PC-9 (cell line): ENCODE results near the gene CNRIP1. TPM values are rescaled to one million over a fixed set of nuclear protein-coding genes. Genes with fewer than 3 reads are reported as not detected.

ENCODE experiments used
- BruUV-seq: library from RNA; stranded (reverse); fragments of 400-500 nt; replicated peaks from 2 replicates; lab custom pipeline; 2021; lab: Mats Ljungman, UMichigan
- CTCF ChIA-PET: fragments of 300-600 bp; sonication (Branson Sonifier 250); formaldehyde crosslinking; loops from one replicate; lab custom pipeline; 2022; ENCODE audit warnings: antibody characterized with exemption; lab: Charles Lee
- POLR2A ChIA-PET: fragments of 300-600 bp; sonication (Branson Sonifier 250); formaldehyde crosslinking; loops from one replicate; lab custom pipeline; 2022; ENCODE audit warnings: antibody characterized with exemption; ENCODE audit not compliant: unreplicated experiment; lab: Charles Lee
- DNase-seq, 2 experiments: peaks; one replicate each; pipeline versions ENCODE4 v3.0.0 to v3.0.0-alpha.2; 2015 to 2022; ENCODE audit warnings: mixed read lengths in 1 of 2
- H2AFZ ChIP-seq: fragments of 200-600 bp; sonication (generic); 2 replicates; pipeline ENCODE4 v1.8.1; 2017; ENCODE audit warnings: antibody characterized with exemption
- H3F3A ChIP-seq: fragments of 200-600 bp; sonication (generic); 2 replicates; pipeline ENCODE4 v1.8.1; 2017; ENCODE audit warnings: antibody characterized with exemption, mild to moderate bottlenecking, low read depth; ENCODE audit not compliant: insufficient read depth
- H3K27ac ChIP-seq: fragments of 200-600 bp; sonication (generic); 2 replicates; pipeline ENCODE4 v1.6.1; 2016; ENCODE audit warnings: mixed run types
- H3K27me3 ChIP-seq: fragments of 200-600 bp; sonication (generic); 2 replicates; pipeline ENCODE4 v1.6.1; 2016; ENCODE audit warnings: low read depth, mixed run types; ENCODE audit not compliant: insufficient read depth
- H3K36me3 ChIP-seq: fragments of 200-600 bp; sonication (generic); 2 replicates; pipeline ENCODE4 v1.6.1; 2016; ENCODE audit warnings: low read depth, mixed run types
- H3K4me1 ChIP-seq: fragments of 200-600 bp; sonication (generic); replicated peaks from 2 replicates; pipeline ENCODE4 v1.6.1; 2016; ENCODE audit warnings: mixed run types; ENCODE audit not compliant: insufficient read depth
- H3K4me2 ChIP-seq: fragments of 200-600 bp; sonication (generic); 2 replicates; pipeline ENCODE4 v1.6.1; 2017; ENCODE audit warnings: mixed run types
- H3K4me3 ChIP-seq: fragments of 200-600 bp; sonication (generic); 2 replicates; pipeline ENCODE4 v1.6.1; 2016; ENCODE audit warnings: mixed run types
- H3K79me2 ChIP-seq: fragments of 200-600 bp; sonication (generic); 2 replicates; pipeline ENCODE4 v1.6.1; 2017; ENCODE audit warnings: low read depth, mixed run types
- H3K9me2 ChIP-seq: fragments of 200-600 bp; sonication (generic); 2 replicates; pipeline ENCODE4 v1.8.1; 2017; ENCODE audit warnings: mild to moderate bottlenecking; ENCODE audit not compliant: insufficient read depth
- H3K9me3 ChIP-seq: fragments of 200-600 bp; sonication (generic); 2 replicates; pipeline ENCODE4 v1.8.1; 2016; ENCODE audit warnings: low read depth; ENCODE audit not compliant: insufficient read depth
- H4K20me1 ChIP-seq: fragments of 200-600 bp; sonication (generic); 2 replicates; pipeline ENCODE4 v1.8.1; 2017; ENCODE audit not compliant: insufficient read depth
- CTCF ChIP-seq: fragments of 200-600 bp; sonication (generic); conservative IDR thresholded peaks from 2 replicates; pipeline ENCODE4 v1.6.1; 2017; ENCODE audit warnings: mixed run types, antibody characterized with exemption, mild to moderate bottlenecking, moderate library complexity
- EZH2 ChIP-seq: fragments of 200-600 bp; sonication (generic); IDR thresholded peaks from 2 replicates; pipeline ENCODE4 v1.8.0; 2017; ENCODE audit warnings: antibody characterized with exemption, low read depth
- intact Hi-C: fragments of 100-400 bp; cut with micrococcal nuclease; formaldehyde crosslinking; loops from one replicate; pipeline ENCODE4 v1.10.0; 2022; ENCODE audit not compliant: unreplicated experiment
- total RNA-seq: library from RNA; stranded (reverse); gene quantifications from 2 replicates; pipeline ENCODE4 v1.2.3, GENCODE V29; 2021

The CNRIP1 gene
- total RNA-seq, 1 experiment from 2014 or later, result not detected

- intact Hi-C loops, result loop anchor here (5.0 kb wide), 1 partner anchor 149 kb away; no protein-coding TSS in a partner anchor
- no TSS peak for BruUV-seq
- Histone ChIP-seq H3K9me3 (no peaks in the 10 kb centered on the region), H3K27me3 (no peaks in the 10 kb centered on the region), H3K36me3 (no peaks in the 10 kb centered on the region), H3K4me1 (no peaks in the 10 kb centered on the region), H3K4me2 (no peak overlapping the region), H3K79me2 (no peaks in the 10 kb centered on the region), H3K27ac (no peak overlapping the region), H3F3A (no peaks in the 10 kb centered on the region), H3K4me3 (no peak overlapping the region), H4K20me1 (no peaks in the 10 kb centered on the region), H2AFZ (no peak overlapping the region), H3K9me2 (no peaks in the 10 kb centered on the region)
- no peak for DNase-seq
- TF ChIP-seq CTCF (no peak), EZH2 (no peak)
- ChIA-PET CTCF (interaction anchor here (1.1 kb wide), 1 partner anchor 20 kb away, joined by 3 read pairs; no protein-coding TSS in a partner anchor), POLR2A (no interaction called here)
These were observed 26.7 kb downstream of the CNRIP1 start for GRCh38 chr2:68293024-68293423.

DNA sequence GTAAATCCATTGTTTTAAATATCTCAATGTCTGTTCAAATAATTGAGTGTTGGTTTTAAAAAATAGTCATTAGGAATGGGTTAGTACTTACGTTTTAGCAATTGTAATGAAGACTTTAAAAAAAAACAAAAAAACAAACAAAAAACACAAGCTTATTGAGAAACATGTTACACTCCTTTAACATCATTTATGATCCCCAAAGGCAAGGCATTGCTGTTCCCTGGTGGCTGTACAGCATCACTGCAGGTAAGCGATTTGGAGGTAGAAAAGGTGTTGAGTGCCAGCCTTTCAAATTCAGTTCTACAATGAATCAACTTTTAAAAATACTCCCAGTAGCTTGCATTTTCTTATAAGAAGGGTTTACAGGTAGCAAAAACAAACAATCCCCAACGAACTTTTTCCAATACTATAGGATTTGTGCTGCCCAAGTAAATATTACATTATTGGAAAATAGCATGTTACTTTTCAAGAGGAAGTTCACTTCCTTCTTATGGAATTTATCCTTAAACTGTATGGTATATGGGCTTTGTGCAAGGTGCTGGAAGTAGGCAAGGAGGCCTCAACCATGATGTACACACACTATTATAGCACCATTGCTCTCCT is 27.5 kb downstream of the CNRIP1 start:
- no peaks in the 10 kb centered on the region for H3F3A ChIP-seq
- TF ChIP-seq EZH2 (no peak), CTCF (peak; percentile 90)
- no peak overlapping the region; the same call in 1 of the 2 replicates for H3K4me2 ChIP-seq
- H3K9me2 ChIP-seq, result no peaks in the 10 kb centered on the region
- no peaks in the 10 kb centered on the region for H4K20me1 ChIP-seq
- no peaks in the 10 kb centered on the region for H3K36me3 ChIP-seq
- H3K9me3 ChIP-seq, result no peaks in the 10 kb centered on the region
- no TSS peak for BruUV-seq
- H3K27ac ChIP-seq, result no peak overlapping the region
- no peaks in the 10 kb centered on the region for H3K27me3 ChIP-seq
- no peak overlapping the region for H3K4me3 ChIP-seq
- DNase-seq, result peak; percentile 8 to 41
- ChIA-PET CTCF (interaction anchor here (0.5 to 1.4 kb wide), 4 partner anchors 9 to 1703 kb away, joined by 3 to 10 read pairs (median 4); partner anchors contain the start of gene PNO1), POLR2A (interaction anchor here (0.6 kb wide), 1 partner anchor 175 kb away, joined by 4 read pairs; the partner anchor contains the start of gene FBXO48)
- no peaks in the 10 kb centered on the region for H3K4me1 ChIP-seq
- no peak overlapping the region for H2AFZ ChIP-seq
- no peaks in the 10 kb centered on the region for H3K79me2 ChIP-seq
- intact Hi-C loops, result loop anchor here (1.0 to 5.0 kb wide), 2 partner anchors 150 to 170 kb away; no protein-coding TSS in a partner anchor

GRCh38 chr2:68291314-68291713 is 28.4 kb downstream of the CNRIP1 start:
- BruUV-seq, result no TSS peak
- ChIA-PET POLR2A (no interaction called here), CTCF (interaction anchor here (1.4 kb wide), 1 partner anchor 9 kb away, joined by 4 read pairs; no protein-coding TSS in a partner anchor)
- Histone ChIP-seq H3K9me2 (no peaks in the 10 kb centered on the region), H3K27me3 (no peaks in the 10 kb centered on the region), H2AFZ (no peak overlapping the region), H3F3A (no peaks in the 10 kb centered on the region), H3K4me1 (no peaks in the 10 kb centered on the region), H4K20me1 (no peaks in the 10 kb centered on the region), H3K9me3 (no peaks in the 10 kb centered on the region), H3K79me2 (no peaks in the 10 kb centered on the region), H3K4me3 (no peak overlapping the region), H3K36me3 (no peaks in the 10 kb centered on the region), H3K27ac (no peak overlapping the region), H3K4me2 (no peak overlapping the region)
- intact Hi-C loops, result loop anchor here (5.0 kb wide), 1 partner anchor 151 kb away; no protein-coding TSS in a partner anchor
- TF ChIP-seq CTCF, result no peak
- TF ChIP-seq EZH2, result no peak
- DNase-seq, result no peak
